A673 (cell line): Measurements from ENCODE around the gene ZNF189. TPM values are rescaled to one million over a fixed set of nuclear protein-coding genes. Genes with fewer than 3 reads are reported as not detected.

Source experiments
- BruUV-seq: library from RNA; stranded (reverse); fragments of 400-500 nt; replicated peaks from 2 replicates; lab custom pipeline; 2021; lab: Mats Ljungman, UMichigan
- CTCF ChIA-PET: fragments of 300-600 bp; sonication (Branson Sonifier 250); formaldehyde crosslinking; loops from one replicate; lab custom pipeline; 2022; ENCODE audit warnings: antibody characterized with exemption; lab: Charles Lee
- POLR2A ChIA-PET: fragments of 300-600 bp; sonication (Branson Sonifier 250); formaldehyde crosslinking; loops from one replicate; lab custom pipeline; 2022; ENCODE audit warnings: antibody characterized with exemption; ENCODE audit not compliant: low non-redundant PET; lab: Charles Lee
- DNase-seq: peaks from one replicate; pipeline ENCODE4 v3.0.0-alpha.2; 2015; ENCODE audit warnings: low spot score
- H3K27ac ChIP-seq: fragments of 200-600 bp; sonication (generic); 2 replicates; pipeline ENCODE4 v1.5.1; 2016; ENCODE audit warnings: mixed run types, low read depth, mild to moderate bottlenecking, mixed read lengths, antibody characterized with exemption, low read length; ENCODE audit not compliant: poor library complexity, severe bottlenecking
- H3K27me3 ChIP-seq: fragments of 200-600 bp; sonication (generic); replicated peaks from 2 replicates; pipeline ENCODE4 v1.6.1; 2017; ENCODE audit warnings: mixed run types, low read depth, mild to moderate bottlenecking, mixed read lengths, antibody characterized with exemption, low read length; ENCODE audit not compliant: insufficient read depth, poor library complexity
- H3K36me3 ChIP-seq: fragments of 200-600 bp; sonication (generic); 2 replicates; pipeline ENCODE4 v1.6.1; 2016; ENCODE audit warnings: mixed run types, mild to moderate bottlenecking, mixed read lengths, antibody characterized with exemption, low read length; ENCODE audit not compliant: insufficient read depth, poor library complexity, severe bottlenecking
- H3K4me1 ChIP-seq: fragments of 200-600 bp; sonication (generic); 2 replicates; pipeline ENCODE4 v1.6.1; 2017; ENCODE audit warnings: mixed run types, mild to moderate bottlenecking, mixed read lengths, antibody characterized with exemption, low read length; ENCODE audit not compliant: insufficient read depth, poor library complexity, severe bottlenecking
- H3K4me3 ChIP-seq: fragments of 200-600 bp; sonication (generic); 2 replicates; pipeline ENCODE4 v1.5.1; 2016; ENCODE audit warnings: low read depth, mixed run types, mild to moderate bottlenecking, mixed read lengths, low read length; ENCODE audit not compliant: poor library complexity, severe bottlenecking
- H3K9me3 ChIP-seq: fragments of 200-600 bp; sonication (generic); 2 replicates; pipeline ENCODE4 v1.6.1; 2016; ENCODE audit warnings: mixed run types, low read depth, mild to moderate bottlenecking, mixed read lengths, antibody characterized with exemption, low read length; ENCODE audit not compliant: poor library complexity, severe bottlenecking
- EZH2 ChIP-seq: fragments of 200-600 bp; sonication (generic); IDR thresholded peaks from 2 replicates; pipeline ENCODE4 v1.6.1; 2017; ENCODE audit warnings: borderline replicate concordance, low read depth, mild to moderate bottlenecking, mixed read lengths, antibody characterized with exemption, low read length; ENCODE audit not compliant: poor library complexity, severe bottlenecking
- intact Hi-C: fragments of 100-400 bp; cut with micrococcal nuclease; formaldehyde crosslinking; loops from one replicate; pipeline ENCODE4 v1.10.0; 2022; ENCODE audit not compliant: unreplicated experiment
- total RNA-seq: library from RNA; stranded (reverse); gene quantifications from 2 replicates; pipeline ENCODE4 v1.2.3, GENCODE V29; 2021
- TF ChIP-seq, protein P1 (sequence below): fragments of 300-800, 200-600 bp; sonication (generic); conservative IDR thresholded peaks from 2 replicates; pipeline ENCODE4 v1.5.1; 2017; ENCODE audit warnings: low read depth, mild to moderate bottlenecking, antibody characterized with exemption, low read length, moderate library complexity, mixed read lengths

ZNF189 gene
- total RNA-seq, 1 experiment from 2014 or later, result 17.6 TPM

DNA sequence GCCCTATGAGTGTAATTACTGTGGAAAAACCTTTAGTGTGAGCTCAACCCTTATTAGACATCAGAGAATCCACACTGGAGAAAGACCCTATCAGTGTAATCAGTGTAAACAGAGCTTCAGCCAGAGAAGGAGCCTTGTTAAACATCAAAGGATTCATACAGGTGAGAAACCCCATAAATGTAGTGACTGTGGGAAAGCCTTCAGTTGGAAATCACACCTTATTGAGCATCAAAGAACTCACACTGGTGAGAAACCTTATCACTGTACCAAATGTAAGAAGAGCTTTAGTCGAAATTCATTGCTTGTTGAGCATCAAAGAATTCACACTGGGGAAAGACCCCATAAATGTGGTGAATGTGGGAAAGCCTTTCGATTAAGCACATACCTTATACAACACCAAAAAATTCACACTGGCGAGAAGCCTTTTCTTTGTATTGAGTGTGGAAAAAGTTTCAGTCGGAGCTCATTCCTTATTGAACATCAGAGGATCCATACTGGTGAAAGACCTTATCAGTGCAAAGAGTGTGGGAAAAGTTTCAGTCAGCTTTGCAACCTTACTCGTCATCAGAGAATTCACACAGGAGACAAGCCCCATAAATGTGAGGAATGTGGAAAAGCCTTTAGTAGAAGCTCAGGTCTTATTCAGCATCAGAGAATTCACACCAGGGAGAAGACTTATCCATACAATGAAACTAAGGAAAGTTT lies 9.9 kb downstream of the ZNF189 start:
- no peak for DNase-seq
- H3K9me3 ChIP-seq, result peaks cover 89% of the 10 kb centered on the region
- CTCF ChIA-PET, result no interaction called here
- no peak overlapping the region for H3K4me3 ChIP-seq
- no peaks in the 10 kb centered on the region for H3K27me3 ChIP-seq
- TF ChIP-seq, protein P1, sequence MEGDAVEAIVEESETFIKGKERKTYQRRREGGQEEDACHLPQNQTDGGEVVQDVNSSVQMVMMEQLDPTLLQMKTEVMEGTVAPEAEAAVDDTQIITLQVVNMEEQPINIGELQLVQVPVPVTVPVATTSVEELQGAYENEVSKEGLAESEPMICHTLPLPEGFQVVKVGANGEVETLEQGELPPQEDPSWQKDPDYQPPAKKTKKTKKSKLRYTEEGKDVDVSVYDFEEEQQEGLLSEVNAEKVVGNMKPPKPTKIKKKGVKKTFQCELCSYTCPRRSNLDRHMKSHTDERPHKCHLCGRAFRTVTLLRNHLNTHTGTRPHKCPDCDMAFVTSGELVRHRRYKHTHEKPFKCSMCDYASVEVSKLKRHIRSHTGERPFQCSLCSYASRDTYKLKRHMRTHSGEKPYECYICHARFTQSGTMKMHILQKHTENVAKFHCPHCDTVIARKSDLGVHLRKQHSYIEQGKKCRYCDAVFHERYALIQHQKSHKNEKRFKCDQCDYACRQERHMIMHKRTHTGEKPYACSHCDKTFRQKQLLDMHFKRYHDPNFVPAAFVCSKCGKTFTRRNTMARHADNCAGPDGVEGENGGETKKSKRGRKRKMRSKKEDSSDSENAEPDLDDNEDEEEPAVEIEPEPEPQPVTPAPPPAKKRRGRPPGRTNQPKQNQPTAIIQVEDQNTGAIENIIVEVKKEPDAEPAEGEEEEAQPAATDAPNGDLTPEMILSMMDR, result no peak
- no peak for TF ChIP-seq EZH2
- no TSS peak for BruUV-seq
- POLR2A ChIA-PET, result no interaction called here
- H3K36me3 ChIP-seq, result peaks cover 63% of the 10 kb centered on the region
- no peak overlapping the region for H3K27ac ChIP-seq
- intact Hi-C loops, result no loop called here
- H3K4me1 ChIP-seq, result no peaks in the 10 kb centered on the region

DNA sequence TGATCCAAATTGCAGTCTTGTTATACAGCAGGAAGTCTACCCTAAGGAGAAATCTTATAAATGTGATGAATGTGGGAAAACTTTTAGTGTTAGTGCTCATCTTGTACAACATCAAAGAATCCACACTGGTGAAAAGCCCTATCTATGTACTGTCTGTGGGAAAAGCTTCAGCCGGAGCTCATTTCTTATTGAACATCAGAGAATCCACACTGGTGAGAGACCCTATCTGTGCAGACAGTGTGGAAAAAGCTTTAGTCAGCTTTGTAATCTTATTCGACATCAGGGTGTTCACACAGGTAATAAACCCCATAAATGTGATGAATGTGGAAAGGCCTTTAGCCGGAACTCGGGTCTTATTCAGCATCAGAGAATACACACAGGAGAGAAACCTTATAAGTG lies 10.4 kb downstream of the ZNF189 start:
- no peak overlapping the region for H3K4me3 ChIP-seq

DNA sequence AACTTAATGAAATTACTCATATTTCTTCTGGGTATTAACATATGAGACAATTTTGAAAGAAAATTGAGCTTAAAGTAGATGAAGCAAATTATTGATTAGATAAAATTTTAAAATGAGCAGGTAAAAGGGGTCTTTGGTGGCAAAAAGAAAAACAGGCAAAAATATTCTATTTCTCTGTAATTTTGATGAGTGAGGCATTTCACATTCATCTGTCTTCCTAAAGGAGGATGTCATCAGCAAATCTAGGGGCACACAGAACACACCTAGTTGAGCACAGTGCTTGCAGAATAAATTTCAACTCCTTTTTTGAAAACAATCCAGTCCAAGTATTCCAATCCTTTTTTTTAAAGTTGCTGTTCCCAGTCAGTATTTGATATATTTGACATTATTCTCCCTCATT lies 16.2 kb downstream of the ZNF189 start:
- POLR2A ChIA-PET, result no interaction called here
- BruUV-seq, result no TSS peak
- peaks cover 2% of the 10 kb centered on the region for H3K36me3 ChIP-seq
- TF ChIP-seq EZH2, result no peak
- TF ChIP-seq, protein P1, result no peak
- CTCF ChIA-PET, result no interaction called here
- no peak for DNase-seq
- no peak overlapping the region for H3K27ac ChIP-seq
- intact Hi-C loops, result no loop called here
- peaks cover 31% of the 10 kb centered on the region for H3K9me3 ChIP-seq
- H3K27me3 ChIP-seq, result peaks cover 2% of the 10 kb centered on the region
- H3K4me1 ChIP-seq, result no peaks in the 10 kb centered on the region
- H3K4me3 ChIP-seq, result no peak overlapping the region

More for the DNA sequence above, 10.4 kb downstream of the ZNF189 start:
- H3K27ac ChIP-seq, result no peak overlapping the region
- ChIA-PET CTCF (no interaction called here), POLR2A (no interaction called here)
- intact Hi-C loops, result no loop called here
- H3K9me3 ChIP-seq, result peaks cover 87% of the 10 kb centered on the region
- peaks cover 58% of the 10 kb centered on the region for H3K36me3 ChIP-seq
- no peaks in the 10 kb centered on the region for H3K27me3 ChIP-seq
- no peaks in the 10 kb centered on the region for H3K4me1 ChIP-seq
- BruUV-seq, result no TSS peak
- no peak for DNase-seq
- no peak for TF ChIP-seq EZH2
- TF ChIP-seq, protein P1, result no peak
